ENCODE measurements around the gene DZIP1L.
A peak's percentile ranks its signal among the peaks of the same experiment; 100 is the strongest.

Gene DZIP1L

DNA sequence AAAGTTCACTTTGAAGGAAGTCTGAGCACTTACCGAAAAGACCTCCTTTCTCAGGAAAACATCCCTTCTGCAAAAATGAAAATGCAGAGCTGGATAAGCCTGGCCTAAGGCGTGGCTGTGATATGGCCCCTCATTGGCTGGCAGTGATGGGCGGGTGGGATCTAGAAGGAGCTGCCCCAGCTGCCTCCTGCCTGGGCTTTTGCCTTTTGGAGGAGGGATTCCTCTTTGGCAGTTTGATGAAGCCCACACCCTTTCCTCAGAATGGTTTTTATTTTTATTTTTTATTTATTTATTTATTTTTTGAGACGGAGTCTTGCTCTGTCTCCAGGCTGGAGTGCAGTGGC is 4.0 kb upstream of the DZIP1L start:
- H3K9me3 Mint-ChIP-seq, result no peaks in the 10 kb centered on the region
- H3K36me3 Mint-ChIP-seq (ENCODE audit: low read depth), result no peaks in the 10 kb centered on the region
- no peaks in the 10 kb centered on the region for H3K27me3 Mint-ChIP-seq (ENCODE audit: low read depth)
- H3K4me3 Mint-ChIP-seq, result no peak overlapping the region
- peaks cover 20% of the 10 kb centered on the region for H3K4me1 Mint-ChIP-seq
- TF ChIP-seq, protein P1, sequence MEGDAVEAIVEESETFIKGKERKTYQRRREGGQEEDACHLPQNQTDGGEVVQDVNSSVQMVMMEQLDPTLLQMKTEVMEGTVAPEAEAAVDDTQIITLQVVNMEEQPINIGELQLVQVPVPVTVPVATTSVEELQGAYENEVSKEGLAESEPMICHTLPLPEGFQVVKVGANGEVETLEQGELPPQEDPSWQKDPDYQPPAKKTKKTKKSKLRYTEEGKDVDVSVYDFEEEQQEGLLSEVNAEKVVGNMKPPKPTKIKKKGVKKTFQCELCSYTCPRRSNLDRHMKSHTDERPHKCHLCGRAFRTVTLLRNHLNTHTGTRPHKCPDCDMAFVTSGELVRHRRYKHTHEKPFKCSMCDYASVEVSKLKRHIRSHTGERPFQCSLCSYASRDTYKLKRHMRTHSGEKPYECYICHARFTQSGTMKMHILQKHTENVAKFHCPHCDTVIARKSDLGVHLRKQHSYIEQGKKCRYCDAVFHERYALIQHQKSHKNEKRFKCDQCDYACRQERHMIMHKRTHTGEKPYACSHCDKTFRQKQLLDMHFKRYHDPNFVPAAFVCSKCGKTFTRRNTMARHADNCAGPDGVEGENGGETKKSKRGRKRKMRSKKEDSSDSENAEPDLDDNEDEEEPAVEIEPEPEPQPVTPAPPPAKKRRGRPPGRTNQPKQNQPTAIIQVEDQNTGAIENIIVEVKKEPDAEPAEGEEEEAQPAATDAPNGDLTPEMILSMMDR (IDR thresholded peaks at IDR 0.05; ENCODE audit: unreplicated experiment in 3 of 3), result no peak
- H3K27ac Mint-ChIP-seq, result no peak overlapping the region

DNA sequence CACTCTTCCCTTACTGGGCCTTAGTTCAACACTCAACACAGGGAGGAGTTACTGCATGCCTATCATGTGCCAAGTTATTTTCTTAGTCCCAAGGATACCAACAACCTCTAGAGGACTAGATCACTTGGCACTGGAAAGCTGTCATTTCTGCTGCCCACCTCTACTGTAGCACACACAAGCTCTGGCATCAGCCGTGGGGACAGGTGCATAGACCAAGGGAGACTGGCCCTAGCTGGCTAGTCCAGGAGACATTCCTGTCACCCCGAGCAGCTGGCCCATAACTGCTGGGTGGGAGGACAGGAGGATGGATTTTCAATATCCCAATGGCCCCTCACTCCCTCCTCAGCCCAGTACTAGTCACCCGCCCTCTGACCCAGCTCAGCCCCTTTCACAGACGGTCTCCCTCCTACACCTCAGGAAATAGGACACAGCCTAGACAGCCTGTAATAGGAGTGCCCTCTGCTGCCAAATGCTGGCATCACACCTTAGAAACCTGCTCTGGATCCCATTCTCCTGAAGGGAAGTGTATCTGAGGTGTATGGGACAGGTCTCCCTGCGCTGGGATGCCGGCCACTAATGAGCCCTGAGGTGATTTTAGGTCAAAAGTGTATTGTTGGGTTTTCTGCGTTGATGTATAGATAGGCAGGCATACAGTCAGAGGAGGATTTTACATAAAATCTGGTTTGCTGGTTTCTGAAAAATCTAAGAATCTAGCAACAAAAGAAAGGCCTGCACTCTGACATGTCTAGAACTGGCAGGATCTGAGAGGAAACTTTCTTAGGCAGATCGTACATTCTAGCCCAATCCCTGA is 3.4 kb upstream of the DZIP1L start:
- H3K4me3 Mint-ChIP-seq, result peak overlapping the region; percentile 42 to 58 (median 55)
- no peaks in the 10 kb centered on the region for H3K27me3 Mint-ChIP-seq (ENCODE audit: low read depth)
- H3K27ac Mint-ChIP-seq, result peak overlapping the region; percentile 45 to 88 (median 45)
- no peaks in the 10 kb centered on the region for H3K9me3 Mint-ChIP-seq
- no peaks in the 10 kb centered on the region for H3K36me3 Mint-ChIP-seq (ENCODE audit: low read depth)
- peaks cover 26% of the 10 kb centered on the region for H3K4me1 Mint-ChIP-seq
- TF ChIP-seq, protein P1 (IDR thresholded peaks at IDR 0.05; ENCODE audit: unreplicated experiment in 3 of 3), result peak; percentile 78 to 88 (median 84)

DNA sequence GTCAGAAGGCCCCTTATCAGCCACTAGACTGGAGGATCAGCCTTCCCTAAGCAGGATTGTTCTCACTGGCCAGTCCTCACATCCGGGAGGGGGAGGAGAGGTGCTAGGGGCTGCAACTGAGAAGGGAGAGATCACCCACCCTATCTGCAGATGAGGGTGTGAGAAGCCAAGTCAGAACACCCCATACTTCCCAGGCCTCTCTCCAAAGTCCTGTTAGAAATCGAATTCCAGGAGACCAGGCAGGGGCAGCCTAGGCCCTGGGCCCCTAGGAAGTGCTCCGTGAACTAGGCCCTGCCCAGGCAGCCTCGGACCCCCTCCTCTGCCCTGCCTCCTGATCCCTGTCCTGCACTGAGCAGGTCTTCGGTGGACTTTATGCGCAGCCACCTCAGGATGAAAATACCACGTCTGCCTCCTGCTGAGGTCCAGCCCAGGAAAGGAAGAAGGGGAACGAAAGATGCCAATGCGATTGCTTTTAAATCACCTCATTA is 933 bp downstream of the DZIP1L start:
- H3K36me3 Mint-ChIP-seq (ENCODE audit: low read depth), result no peaks in the 10 kb centered on the region
- H3K27ac Mint-ChIP-seq, result peak overlapping the region; percentile 85 to 93 (median 90)
- H3K9me3 Mint-ChIP-seq, result no peaks in the 10 kb centered on the region
- H3K27me3 Mint-ChIP-seq (ENCODE audit: low read depth), result no peaks in the 10 kb centered on the region
- peak overlapping the region; percentile 79 to 89 (median 85) for H3K4me3 Mint-ChIP-seq
- TF ChIP-seq, protein P1 (IDR thresholded peaks at IDR 0.05; ENCODE audit: unreplicated experiment in 3 of 3), result no peak
- peaks cover 36% of the 10 kb centered on the region for H3K4me1 Mint-ChIP-seq

- TF ChIP-seq, protein P1 (IDR thresholded peaks at IDR 0.05; ENCODE audit: unreplicated experiment in 3 of 3), result no peak
- peak overlapping the region; percentile 85 to 93 (median 90) for H3K27ac Mint-ChIP-seq
- H3K9me3 Mint-ChIP-seq, result no peaks in the 10 kb centered on the region
- H3K4me3 Mint-ChIP-seq, result peak overlapping the region; percentile 79 to 89 (median 85)
- no peaks in the 10 kb centered on the region for H3K27me3 Mint-ChIP-seq (ENCODE audit: low read depth)
- peaks cover 3% of the 10 kb centered on the region for H3K36me3 Mint-ChIP-seq (ENCODE audit: low read depth)
- peaks cover 29% of the 10 kb centered on the region for H3K4me1 Mint-ChIP-seq
Observed at GRCh38 chr3:138113326-138113725, 2.1 kb downstream of the DZIP1L start.

- Mint-ChIP-seq H3K4me1 (peaks cover 29% of the 10 kb centered on the region), H3K9me3 (no peaks in the 10 kb centered on the region), H3K27ac (peak overlapping the region in 1 of 3 experiments; percentile 47), H3K27me3 (ENCODE audit: low read depth) (no peaks in the 10 kb centered on the region), H3K4me3 (peak overlapping the region; percentile 7 to 64 (median 25)), H3K36me3 (ENCODE audit: low read depth) (peaks cover 5% of the 10 kb centered on the region)
- TF ChIP-seq, protein P1 (IDR thresholded peaks at IDR 0.05; ENCODE audit: unreplicated experiment in 3 of 3), result no peak
Observed at GRCh38 chr3:138112362-138112761, 3.0 kb downstream of the DZIP1L start.

DNA sequence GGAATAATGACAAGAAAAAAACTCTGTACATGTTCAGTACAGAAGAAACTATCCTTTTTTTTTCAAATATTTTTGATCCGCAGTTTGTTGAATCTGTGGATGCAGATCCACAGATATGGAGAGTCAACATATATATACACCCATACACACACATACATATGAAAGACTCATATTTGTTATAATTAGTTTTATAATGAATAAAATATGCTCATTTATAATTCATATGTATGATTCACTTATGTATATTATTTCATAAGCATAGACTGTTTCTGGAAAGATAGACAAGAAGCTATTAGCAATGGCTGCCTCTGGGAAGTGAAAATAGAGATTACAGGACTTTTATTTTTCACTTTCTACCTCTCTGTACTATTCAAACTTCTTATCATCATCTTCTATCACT is 9.8 kb downstream of the DZIP1L start:
- no peak overlapping the region for H3K4me3 Mint-ChIP-seq
- no peaks in the 10 kb centered on the region for H3K4me1 Mint-ChIP-seq
- no peaks in the 10 kb centered on the region for H3K27me3 Mint-ChIP-seq (ENCODE audit: low read depth)
- no peaks in the 10 kb centered on the region for H3K9me3 Mint-ChIP-seq
- H3K27ac Mint-ChIP-seq, result no peak overlapping the region
- TF ChIP-seq, protein P1 (IDR thresholded peaks at IDR 0.05; ENCODE audit: unreplicated experiment in 3 of 3), result no peak
- peaks cover 22% of the 10 kb centered on the region for H3K36me3 Mint-ChIP-seq (ENCODE audit: low read depth)
